Measurements from ENCODE around the gene PLEKHG5.
"Not testable (repeated sequence)": the region's sequence is repeated elsewhere in the genome, so short reads cannot be mapped to it uniquely, and the experiment has no call there.

DNA sequence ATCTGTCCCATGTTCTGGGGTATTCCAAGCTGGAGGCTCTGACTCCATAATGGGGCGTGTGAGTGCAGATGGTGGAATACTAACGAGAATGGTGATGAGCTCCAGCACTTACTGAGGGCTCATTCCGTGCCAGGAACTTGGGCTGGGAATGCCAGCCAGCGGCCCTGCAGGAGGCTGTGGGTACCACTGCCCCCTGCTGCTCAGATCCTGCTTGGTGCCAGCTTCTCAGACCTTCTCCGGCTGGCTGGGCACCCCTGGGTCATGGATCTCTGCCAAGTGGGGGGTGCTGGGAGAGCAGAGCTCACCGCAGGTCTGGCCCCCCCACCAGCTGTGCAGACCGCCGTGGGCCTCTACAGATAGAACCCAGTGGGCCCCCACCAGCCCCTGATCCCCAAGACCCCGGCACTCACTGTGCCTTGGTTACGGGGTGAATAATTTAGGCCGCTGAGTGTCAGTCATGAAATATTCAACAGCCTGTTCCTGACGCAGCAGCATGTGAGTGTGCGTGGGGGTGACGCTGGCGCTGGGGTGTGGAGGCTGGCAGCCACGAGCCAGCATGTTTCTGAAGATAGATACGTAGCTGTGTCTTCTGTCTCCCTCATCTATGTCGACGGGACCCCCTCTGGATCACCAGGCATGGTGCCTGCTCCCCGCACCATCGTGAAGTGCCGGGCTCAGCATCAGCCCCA, 54.3 kb downstream of the PLEKHG5 start:
- TF ChIP-seq, protein P1, sequence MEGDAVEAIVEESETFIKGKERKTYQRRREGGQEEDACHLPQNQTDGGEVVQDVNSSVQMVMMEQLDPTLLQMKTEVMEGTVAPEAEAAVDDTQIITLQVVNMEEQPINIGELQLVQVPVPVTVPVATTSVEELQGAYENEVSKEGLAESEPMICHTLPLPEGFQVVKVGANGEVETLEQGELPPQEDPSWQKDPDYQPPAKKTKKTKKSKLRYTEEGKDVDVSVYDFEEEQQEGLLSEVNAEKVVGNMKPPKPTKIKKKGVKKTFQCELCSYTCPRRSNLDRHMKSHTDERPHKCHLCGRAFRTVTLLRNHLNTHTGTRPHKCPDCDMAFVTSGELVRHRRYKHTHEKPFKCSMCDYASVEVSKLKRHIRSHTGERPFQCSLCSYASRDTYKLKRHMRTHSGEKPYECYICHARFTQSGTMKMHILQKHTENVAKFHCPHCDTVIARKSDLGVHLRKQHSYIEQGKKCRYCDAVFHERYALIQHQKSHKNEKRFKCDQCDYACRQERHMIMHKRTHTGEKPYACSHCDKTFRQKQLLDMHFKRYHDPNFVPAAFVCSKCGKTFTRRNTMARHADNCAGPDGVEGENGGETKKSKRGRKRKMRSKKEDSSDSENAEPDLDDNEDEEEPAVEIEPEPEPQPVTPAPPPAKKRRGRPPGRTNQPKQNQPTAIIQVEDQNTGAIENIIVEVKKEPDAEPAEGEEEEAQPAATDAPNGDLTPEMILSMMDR (IDR thresholded peaks at IDR 0.05) = not testable (repeated sequence)
- not testable (repeated sequence) for TF ChIP-seq POLR2A (IDR thresholded peaks at IDR 0.05)

Measured in lower leg skin (tissue), 3 donors.